IMR-90 (cell line): Measurements from ENCODE around the gene PRKD1. TPM values are rescaled to one million over a fixed set of nuclear protein-coding genes. Genes with fewer than 3 reads are reported as not detected.

Source experiments
- ATAC-seq: fragments of 200-7000 bp; cut with Tn5 transposase; 2 replicates; pipeline ENCODE4 v1.9.1; 2020; ENCODE audit warnings: low read depth, mild to moderate bottlenecking, moderate library complexity
- BruUV-seq: library from RNA; stranded (reverse); fragments of 400-500 nt; replicated peaks from 2 replicates; lab custom pipeline; 2021; lab: Mats Ljungman, UMichigan
- CTCF ChIA-PET: fragments of 300-600 bp; formaldehyde crosslinking; extraction: SDS; loops from one replicate; lab custom pipeline; 2021; ENCODE audit warnings: antibody characterized with exemption; lab: Yijun Ruan, JAX
- POLR2A ChIA-PET: fragments of 300-600 bp; sonication (Branson Sonifier 250); formaldehyde crosslinking; loops from one replicate; lab custom pipeline; 2022; ENCODE audit warnings: antibody characterized with exemption; ENCODE audit not compliant: unreplicated experiment; lab: Charles Lee
- DNase-seq: peaks from one replicate; pipeline ENCODE4 v3.0.0; 2013
- H2AFZ ChIP-seq: replicated peaks from 2 replicates; pipeline ENCODE3; 2013; ENCODE audit warnings: low read length, mild to moderate bottlenecking; ENCODE audit not compliant: poor library complexity
- H2AK5ac ChIP-seq: 2 replicates; pipeline ENCODE4 v1.6.1; 2013; ENCODE audit warnings: low read depth, low read length, inconsistent platforms
- H2AK9ac ChIP-seq: replicated peaks from 2 replicates; pipeline ENCODE3; 2013; ENCODE audit warnings: mild to moderate bottlenecking, low read depth, low read length, moderate library complexity; ENCODE audit not compliant: poor library complexity
- H2BK120ac ChIP-seq: 2 replicates; pipeline ENCODE4 v1.6.1; 2013; ENCODE audit warnings: low read depth, low read length, inconsistent platforms
- H2BK15ac ChIP-seq: 3 replicates; pipeline ENCODE4 v1.6.1; 2013; ENCODE audit warnings: low read depth, low read length, inconsistent platforms
- H2BK20ac ChIP-seq: 2 replicates; pipeline ENCODE4 v1.6.1; 2013; ENCODE audit warnings: low read depth, mild to moderate bottlenecking, inconsistent platforms, low read length, moderate library complexity
- H2BK5ac ChIP-seq: 2 replicates; pipeline ENCODE4 v1.6.1; 2013; ENCODE audit warnings: mild to moderate bottlenecking, low read depth, low read length, inconsistent platforms; ENCODE audit not compliant: poor library complexity, severe bottlenecking
- H3K14ac ChIP-seq: replicated peaks from 2 replicates; pipeline ENCODE4 v1.6.1; 2013; ENCODE audit warnings: low read depth, low read length, inconsistent platforms
- H3K18ac ChIP-seq: 2 replicates; pipeline ENCODE4 v1.6.1; 2013; ENCODE audit warnings: low read depth, low read length, control low read depth
- H3K23ac ChIP-seq: 2 replicates; pipeline ENCODE4 v1.6.1; 2013; ENCODE audit warnings: low read depth, low read length, inconsistent platforms
- H3K27ac ChIP-seq: 2 replicates; pipeline ENCODE4 v1.5.1; 2013; ENCODE audit warnings: mild to moderate bottlenecking, control low read depth, low read length; ENCODE audit not compliant: insufficient read depth
- H3K27me3 ChIP-seq: 2 replicates; pipeline ENCODE4 v1.6.1; 2013; ENCODE audit warnings: low read length; ENCODE audit not compliant: control insufficient read depth, insufficient read depth
- H3K36me3 ChIP-seq: 2 replicates; pipeline ENCODE4 v1.6.1; 2013; ENCODE audit warnings: low read length, mixed read lengths; ENCODE audit not compliant: control insufficient read depth, insufficient read depth
- H3K4ac ChIP-seq: 2 replicates; pipeline ENCODE4 v1.6.1; 2013; ENCODE audit warnings: low read depth, low read length, inconsistent platforms
- H3K4me1 ChIP-seq: 2 replicates; pipeline ENCODE4 v1.6.1; 2013; ENCODE audit warnings: low read length, mixed read lengths; ENCODE audit not compliant: control insufficient read depth, insufficient read depth
- H3K4me2 ChIP-seq: 2 replicates; pipeline ENCODE4 v1.6.1; 2013; ENCODE audit warnings: low read depth, mild to moderate bottlenecking, control low read depth, low read length, moderate library complexity
- H3K4me3 ChIP-seq: 2 replicates; pipeline ENCODE4 v1.5.1; 2013; ENCODE audit warnings: low read depth, mild to moderate bottlenecking, control low read depth, low read length, moderate library complexity; ENCODE audit not compliant: insufficient read depth
- H3K56ac ChIP-seq: 2 replicates; pipeline ENCODE4 v1.6.1; 2013; ENCODE audit warnings: low read length, inconsistent platforms; ENCODE audit not compliant: insufficient read depth; ENCODE audit errors: extremely low read depth
- H3K79me1 ChIP-seq, 2 experiments: 2 replicates each; pipeline ENCODE4 v1.6.1; 2013; ENCODE audit warnings: low read length in 2 of 2, inconsistent platforms in 1 of 2, low read depth in 1 of 2
- H3K9ac ChIP-seq: 2 replicates; pipeline ENCODE4 v1.6.1; 2013; ENCODE audit warnings: low read depth, low read length, control low read depth
- H3K9me1 ChIP-seq: 2 replicates; pipeline ENCODE4 v1.6.1; 2013; ENCODE audit warnings: low read length, inconsistent platforms; ENCODE audit not compliant: insufficient read depth
- H3K9me3 ChIP-seq: 2 replicates; pipeline ENCODE4 v1.6.1; 2013; ENCODE audit warnings: low read length; ENCODE audit not compliant: control insufficient read depth, insufficient read depth
- H4K20me1 ChIP-seq: 2 replicates; pipeline ENCODE4 v1.6.1; 2013; ENCODE audit warnings: low read length, inconsistent platforms; ENCODE audit not compliant: insufficient read depth
- H4K5ac ChIP-seq: 2 replicates; pipeline ENCODE4 v1.6.1; 2013; ENCODE audit warnings: mild to moderate bottlenecking, low read depth, low read length, control low read depth
- H4K8ac ChIP-seq, 2 experiments: 2 replicates each; pipeline ENCODE4 v1.6.1; 2013; ENCODE audit warnings: low read depth in 2 of 2, low read length in 2 of 2, control low read depth in 1 of 2, inconsistent platforms in 1 of 2
- H4K91ac ChIP-seq: 2 replicates; pipeline ENCODE4 v1.6.1; 2013; ENCODE audit warnings: low read depth, low read length, inconsistent platforms; ENCODE audit not compliant: insufficient read depth
- BHLHE40 ChIP-seq: fragments of 150-350 bp; IDR thresholded peaks from 2 replicates; pipeline ENCODE4 v1.6.1; 2016; ENCODE audit warnings: mild to moderate bottlenecking, low read depth, low read length
- CEBPB ChIP-seq: IDR thresholded peaks from 2 replicates; pipeline ENCODE4 v1.6.1; 2012; ENCODE audit warnings: low read depth, low read length, improper control_type of control experiment
- CHD1 ChIP-seq: IDR thresholded peaks from 2 replicates; pipeline ENCODE4 v1.6.1; 2012; ENCODE audit warnings: low read depth, low read length, improper control_type of control experiment
- CTCF ChIP-seq: conservative IDR thresholded peaks from 2 replicates; pipeline ENCODE4 v1.5.1; 2012; ENCODE audit warnings: mild to moderate bottlenecking, low read depth, low read length, improper control_type of control experiment
- ELK1 ChIP-seq: fragments of 150-350 bp; IDR thresholded peaks from 2 replicates; pipeline ENCODE4 v1.6.1; 2016; ENCODE audit warnings: low read depth, mild to moderate bottlenecking, low read length, moderate library complexity, borderline replicate concordance
- FOS ChIP-seq: fragments of 150-350 bp; IDR thresholded peaks from 2 replicates; pipeline ENCODE4 v1.6.1; 2016; ENCODE audit warnings: low read depth, low read length
- MAFK ChIP-seq: IDR thresholded peaks from 2 replicates; pipeline ENCODE4 v1.6.1; 2012; ENCODE audit warnings: low read depth, low read length, improper control_type of control experiment
- MAZ ChIP-seq: IDR thresholded peaks from 2 replicates; pipeline ENCODE4 v1.6.1; 2012; ENCODE audit warnings: low read depth, mild to moderate bottlenecking, low read length, improper control_type of control experiment, moderate library complexity, borderline replicate concordance
- MXI1 ChIP-seq: IDR thresholded peaks from 2 replicates; pipeline ENCODE4 v1.6.1; 2012; ENCODE audit warnings: low read depth, mild to moderate bottlenecking, low read length, moderate library complexity, borderline replicate concordance
- NFE2L2 ChIP-seq: fragments of 150-350 bp; IDR thresholded peaks from 2 replicates; pipeline ENCODE4 v1.6.1; 2016; ENCODE audit warnings: low read depth, mild to moderate bottlenecking, low read length
- POLR2A ChIP-seq: IDR thresholded peaks from 2 replicates; pipeline ENCODE4 v1.6.1; 2012; ENCODE audit warnings: mild to moderate bottlenecking, low read depth, low read length
- RAD21 ChIP-seq: IDR thresholded peaks from 2 replicates; pipeline ENCODE4 v1.6.1; 2012; ENCODE audit warnings: low read length, improper control_type of control experiment
- RCOR1 ChIP-seq: IDR thresholded peaks from 2 replicates; pipeline ENCODE4 v1.6.1; 2012; ENCODE audit warnings: mild to moderate bottlenecking, low read length, improper control_type of control experiment; ENCODE audit not compliant: insufficient replicate concordance
- RFX5 ChIP-seq: IDR thresholded peaks from 2 replicates; pipeline ENCODE4 v1.8.0; 2012; ENCODE audit warnings: low read depth, mild to moderate bottlenecking, low read length, moderate library complexity
- SMC3 ChIP-seq: fragments of 150-350 bp; IDR thresholded peaks from 2 replicates; pipeline ENCODE4 v1.6.1; 2016; ENCODE audit warnings: low read depth, mild to moderate bottlenecking, antibody characterized with exemption, low read length, moderate library complexity
- USF2 ChIP-seq: fragments of 150-350 bp; IDR thresholded peaks from 2 replicates; pipeline ENCODE4 v1.6.1; 2017; ENCODE audit warnings: mild to moderate bottlenecking, antibody characterized with exemption, low read length, low read depth
- WGBS, 2 experiments: methylation state at CpG; one replicate each; pipeline versions ENCODE4 v1.1.5 to v1.1.7; 2013; ENCODE audit warnings: missing lambda C conversion rate in 2 of 2; ENCODE audit not compliant: insufficient read length in 1 of 2; ENCODE audit errors: extremely low coverage in 2 of 2; 5-methylcytosine and 5-hydroxymethylcytosine counted together
- dilution Hi-C: fragments of 300-500 bp; cut with HindIII; formaldehyde crosslinking; loops from one replicate; pipeline ENCODE4 v1.14.3; 2018; ENCODE audit warnings: low sequenced_read_pairs; ENCODE audit not compliant: unreplicated experiment
- in situ Hi-C: fragments of 300-500 bp; cut with MboI; formaldehyde crosslinking; loops from 3 replicates; pipeline ENCODE4 v1.14.3; 2019; ENCODE audit warnings: low sequenced_read_pairs, inconsistent platforms, mixed read lengths
- intact Hi-C: fragments of 100-400 bp; cut with micrococcal nuclease; formaldehyde crosslinking; loops from 2 replicates; pipeline ENCODE4 v1.10.0; 2022
- polyA plus RNA-seq, 3 experiments: library from polyadenylated mRNA; depleted of rRNA; stranded (reverse); fragments of >200 nt; gene quantifications; 2 replicates each; pipeline ENCODE4 v1.2.3, GENCODE V29; 2012; ENCODE audit warnings: low replicate concordance in 1 of 3
- total RNA-seq: library from RNA; depleted of rRNA; stranded (reverse); fragments of >200 nt; gene quantifications from 2 replicates; pipeline ENCODE4 v1.2.3, GENCODE V29; 2012

Gene PRKD1
- total and polyA plus RNA-seq, 2 of the 4 experiments (the other 2 are of a cell fraction) = 12.9 to 14.2 TPM

GRCh38 chr14:29738950-29739349 is 188.7 kb downstream of the PRKD1 start:
- no TSS peak for BruUV-seq
- H2AK9ac ChIP-seq = no peak overlapping the region
- no peak overlapping the region for H3K9ac ChIP-seq
- no peak for TF ChIP-seq SMC3
- TF ChIP-seq POLR2A = no peak
- TF ChIP-seq BHLHE40 = no peak
- no peak for TF ChIP-seq MAZ
- TF ChIP-seq CEBPB = no peak
- no peak for TF ChIP-seq RCOR1
- no peak for TF ChIP-seq CTCF
- TF ChIP-seq NFE2L2 = no peak
- TF ChIP-seq FOS = no peak
- TF ChIP-seq ELK1 = no peak
- no peak for TF ChIP-seq MAFK
- TF ChIP-seq MXI1 = no peak
- TF ChIP-seq RFX5 = no peak
- no peak for TF ChIP-seq CHD1
- no peak for TF ChIP-seq USF2
- TF ChIP-seq RAD21 = no peak
- no peak overlapping the region for H4K91ac ChIP-seq
- no peak overlapping the region for H3K56ac ChIP-seq
- H3K9me1 ChIP-seq = peaks cover 2% of the 10 kb centered on the region; the same call in 1 of the 2 replicates
- no peak overlapping the region for H3K14ac ChIP-seq
- no peak overlapping the region for H4K5ac ChIP-seq
- H3K4ac ChIP-seq = no peak overlapping the region
- intact Hi-C loops = no loop called here
- H3K27me3 ChIP-seq = no peaks in the 10 kb centered on the region
- H3K79me1 ChIP-seq = peaks cover 11 to 15% of the 10 kb centered on the region in 2 experiments; a peak in 3 of 4 replicates
- WGBS, 2 experiments = 60% methylated on average over 1 of the region's 1 CpG; no CpG with 5 or more reads in 1 of the 2 experiments
- ChIA-PET POLR2A (no interaction called here), CTCF (interaction anchor here (1.3 kb wide), 1 partner anchor 9 kb away, joined by 3 read pairs; no protein-coding TSS in a partner anchor)
- no peak overlapping the region for H3K18ac ChIP-seq
- no peak overlapping the region for H3K23ac ChIP-seq
- dilution Hi-C loops = no loop called here
- no peak overlapping the region for H3K27ac ChIP-seq
- H4K20me1 ChIP-seq = no peaks in the 10 kb centered on the region; the same call in 1 of the 2 replicates
- H2AFZ ChIP-seq = no peak overlapping the region
- no peak overlapping the region for H2BK5ac ChIP-seq
- H3K4me2 ChIP-seq = no peak overlapping the region
- in situ Hi-C loops = no loop called here
- H3K4me1 ChIP-seq = peaks cover 2% of the 10 kb centered on the region; the same call in 1 of the 2 replicates
- H3K9me3 ChIP-seq = no peaks in the 10 kb centered on the region
- DNase-seq (no peak), ATAC-seq (no peak)
- H2BK120ac ChIP-seq = no peak overlapping the region
- no peak overlapping the region for H2BK15ac ChIP-seq
- H3K4me3 ChIP-seq = no peak overlapping the region
- no peaks in the 10 kb centered on the region for H3K36me3 ChIP-seq
- H2AK5ac ChIP-seq = no peak overlapping the region
- no peak overlapping the region for H2BK20ac ChIP-seq
- H4K8ac ChIP-seq = no peak overlapping the region
